HG03520 (cell line): ENCODE measurements around the gene LMAN2.
"Not testable (repeated sequence)": the region's sequence is repeated elsewhere in the genome, so short reads cannot be mapped to it uniquely, and the experiment has no call there.

Experiments
- ATAC-seq: cut with Tn5 transposase; IDR thresholded peaks from one replicate; pipeline ENCODE4 v1.9.1; 2021; ENCODE audit warnings: mild to moderate bottlenecking, moderate library complexity; ENCODE audit not compliant: unreplicated experiment

The LMAN2 gene

GRCh38 chr5:177378884-177379883 lies 27.7 kb upstream of the LMAN2 start:
- ATAC-seq = no peak

- ATAC-seq = no peak
These were observed 26.6 kb upstream of the LMAN2 start for GRCh38 chr5:177377851-177378776.

- no peak for ATAC-seq
These were observed 24.6 kb upstream of the LMAN2 start for GRCh38 chr5:177376107-177376506.

- not testable (repeated sequence) for ATAC-seq
These were observed 24.0 kb upstream of the LMAN2 start for GRCh38 chr5:177375516-177375915.

- ATAC-seq = no peak
These were observed 22.7 kb upstream of the LMAN2 start for GRCh38 chr5:177374211-177374610.

GRCh38 chr5:177373806-177374205 lies 22.3 kb upstream of the LMAN2 start:
- ATAC-seq = no peak

GRCh38 chr5:177372910-177373309 lies 21.4 kb upstream of the LMAN2 start:
- ATAC-seq = no peak

GRCh38 chr5:177372034-177372896 lies 20.8 kb upstream of the LMAN2 start:
- no peak for ATAC-seq

- no peak for ATAC-seq
These were observed 19.9 kb upstream of the LMAN2 start for GRCh38 chr5:177371120-177372033.

- no peak for ATAC-seq
These were observed 19.1 kb upstream of the LMAN2 start for GRCh38 chr5:177370488-177371119.

GRCh38 chr5:177369645-177370440 lies 18.4 kb upstream of the LMAN2 start:
- no peak for ATAC-seq

- ATAC-seq = no peak
These were observed 17.6 kb upstream of the LMAN2 start for GRCh38 chr5:177368869-177369644.

GRCh38 chr5:177367981-177368868 lies 16.8 kb upstream of the LMAN2 start:
- no peak for ATAC-seq

GRCh38 chr5:177367323-177367848 lies 15.9 kb upstream of the LMAN2 start:
- no peak for ATAC-seq

- no peak for ATAC-seq
These were observed 15.3 kb upstream of the LMAN2 start for GRCh38 chr5:177366528-177367322.
